ENCODE data around the gene SEMA6A.

The SEMA6A gene

GRCh38 chr5:116487045-116487444, 87.6 kb downstream of the SEMA6A start:
- no peak for DNase-seq

- no peak for DNase-seq
These were observed 88.0 kb downstream of the SEMA6A start for GRCh38 chr5:116486588-116486987.

GRCh38 chr5:116484645-116485044, 90.0 kb downstream of the SEMA6A start:
- DNase-seq, result no peak

- no peak for DNase-seq
These were observed 92.2 kb downstream of the SEMA6A start for GRCh38 chr5:116482394-116482793.

- no peak for DNase-seq
These were observed 93.6 kb downstream of the SEMA6A start for GRCh38 chr5:116480894-116481510.

GRCh38 chr5:116479776-116480675, 94.6 kb downstream of the SEMA6A start:
- no peak for DNase-seq

GRCh38 chr5:116478491-116478890, 96.1 kb downstream of the SEMA6A start:
- DNase-seq, result no peak

GRCh38 chr5:116476897-116477537, 97.6 kb downstream of the SEMA6A start:
- no peak for DNase-seq

GRCh38 chr5:116475338-116475737, 99.3 kb downstream of the SEMA6A start:
- no peak for DNase-seq

- no peak for DNase-seq
These were observed 100.9 kb downstream of the SEMA6A start for GRCh38 chr5:116473706-116474105.

GRCh38 chr5:116472274-116472673, 102.3 kb downstream of the SEMA6A start:
- no peak for DNase-seq

- no peak for DNase-seq
These were observed 105.0 kb downstream of the SEMA6A start for GRCh38 chr5:116469631-116470030.

- DNase-seq, result no peak
These were observed 106.0 kb downstream of the SEMA6A start for GRCh38 chr5:116468583-116468982.

- no peak for DNase-seq
These were observed 107.2 kb downstream of the SEMA6A start for GRCh38 chr5:116467465-116467843.

- DNase-seq, result no peak
These were observed 107.7 kb downstream of the SEMA6A start for GRCh38 chr5:116466727-116467464.

- DNase-seq, result no peak
These were observed 109.2 kb downstream of the SEMA6A start for GRCh38 chr5:116465411-116465810.

- no peak for DNase-seq
These were observed 110.4 kb downstream of the SEMA6A start for GRCh38 chr5:116464144-116464708.

- DNase-seq, result no peak
These were observed 112.1 kb downstream of the SEMA6A start for GRCh38 chr5:116462500-116462899.

GRCh38 chr5:116459301-116459700, 115.3 kb downstream of the SEMA6A start:
- DNase-seq, result no peak

- DNase-seq, result no peak
These were observed 117.6 kb downstream of the SEMA6A start for GRCh38 chr5:116457062-116457461.

- no peak for DNase-seq
These were observed 118.6 kb downstream of the SEMA6A start for GRCh38 chr5:116456036-116456435.

- no peak for DNase-seq
These were observed 119.6 kb downstream of the SEMA6A start for GRCh38 chr5:116455061-116455460.

GRCh38 chr5:116454417-116454927, 120.2 kb downstream of the SEMA6A start:
- DNase-seq, result no peak
